ENCODE data around the gene GCK.

GRCh38 chr7:44215531-44215930 is 26.3 kb upstream of the GCK start:
- no peak for TF ChIP-seq CTCF (IDR thresholded peaks at IDR 0.05; ENCODE audit: borderline replicate concordance, extremely low read depth, low read length, poor library complexity, severe bottlenecking)
- TF ChIP-seq EZH2 (IDR thresholded peaks at IDR 0.05; ENCODE audit: borderline replicate concordance, low read depth, low read length, severe bottlenecking) = no peak

Data from DND-41 (cell line).